Right cardiac atrium (tissue), 5 donors: ENCODE data around the gene MAFF. TPM values are rescaled to one million over a fixed set of nuclear protein-coding genes. Genes with fewer than 3 reads are reported as not detected.

Experiments
- ATAC-seq, 2 donors: fragments of 200-7000 bp; cut with Tn5 transposase; one replicate each; pipeline versions ENCODE4 v1.8.0 to v1.9.1; 2020; ENCODE audit warnings: moderate library complexity in 2 of 2, mild to moderate bottlenecking in 1 of 2
- DNase-seq, 3 donors: peaks; one replicate each; pipeline ENCODE4 v3.0.0-alpha.2; 2020
- H3K27ac ChIP-seq: one replicate; pipeline ENCODE4 v1.5.1; 2013; ENCODE audit warnings: mild to moderate bottlenecking, low read length, control low read depth, moderate library complexity
- H3K27me3 ChIP-seq: one replicate; pipeline ENCODE4 v1.6.1; 2013; ENCODE audit not compliant: control insufficient read depth, insufficient read depth
- H3K4me1 ChIP-seq: one replicate; pipeline ENCODE4 v1.6.1; 2013; ENCODE audit warnings: low read length; ENCODE audit not compliant: control insufficient read depth, insufficient read depth
- H3K4me3 ChIP-seq: one replicate; pipeline ENCODE4 v1.5.1; 2013; ENCODE audit warnings: low read length, control low read depth
- H3K9me3 ChIP-seq: one replicate; pipeline ENCODE4 v1.6.1; 2013; ENCODE audit warnings: low read length; ENCODE audit not compliant: control insufficient read depth
- WGBS: extraction: QIAGEN DNeasy Blood & Tissue Kit; methylation state at CpG from one replicate; pipeline ENCODE4 v1.1.7; 2013; 5-methylcytosine and 5-hydroxymethylcytosine counted together
- intact Hi-C, 4 donors: fragments of 100-400 bp; cut with DNase I; formaldehyde crosslinking; loops; one replicate each; pipeline versions ENCODE4 v1.11.0 to v1.14.0; 2022 to 2023
- polyA plus RNA-seq: library from polyadenylated mRNA; stranded (reverse); fragments of 200-250 nt; gene quantifications from one replicate; pipeline ENCODE4 v1.2.3, GENCODE V29; 2013
- total RNA-seq, 4 donors: library from RNA; stranded (reverse); fragmentation: NEBNext Ultra II Directional; extraction: Animal tissue kit (Norgen Biotek cat#: 25700); gene quantifications; one replicate each; pipeline ENCODE4 v1.2.1, GENCODE V29; 2021
- donor health status: healthy with polysubstance abuse.
- donor health status: DM: no; HTN: yes; CAD: no.
- donor health status: DM: no; HTN: no; CAD: no.
- donor health status: DM: no; HTN: yes; CAD: no; lungs with severe emphysema.
- donor health status: DM: yes; HTN: yes; CAD: no.

Gene MAFF
- total and polyA plus RNA-seq, 5 donors = 4.8 to 20.5 (median 7.2) TPM

DNA sequence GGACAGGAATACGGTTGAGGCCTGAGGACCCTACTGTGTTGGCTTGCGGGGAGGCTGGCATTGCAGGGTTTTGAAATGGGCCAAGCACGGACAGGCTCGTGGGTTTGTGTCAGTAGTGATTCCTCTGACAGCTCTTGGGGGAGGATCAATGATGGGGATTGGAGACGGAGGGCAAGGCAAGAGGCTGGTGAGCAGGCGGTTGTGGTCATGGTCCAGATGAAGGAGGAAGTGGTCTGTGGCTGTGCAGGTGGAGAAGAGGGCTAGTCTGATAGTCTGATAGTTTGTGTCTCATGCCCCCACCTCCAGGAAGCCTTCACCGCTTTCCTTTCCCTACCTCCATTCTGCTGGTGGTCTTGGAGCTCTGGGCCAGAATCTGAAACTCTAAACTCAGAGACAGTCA lies 3.0 kb downstream of the MAFF start:
- intact Hi-C loops = loop anchor here in 1 of 4 donors (10.0 kb wide), 1 partner anchor 90 kb away; the partner anchor contains the start of gene BAIAP2L2
- ATAC-seq = no peak
- H3K4me3 ChIP-seq = no peak overlapping the region

DNA sequence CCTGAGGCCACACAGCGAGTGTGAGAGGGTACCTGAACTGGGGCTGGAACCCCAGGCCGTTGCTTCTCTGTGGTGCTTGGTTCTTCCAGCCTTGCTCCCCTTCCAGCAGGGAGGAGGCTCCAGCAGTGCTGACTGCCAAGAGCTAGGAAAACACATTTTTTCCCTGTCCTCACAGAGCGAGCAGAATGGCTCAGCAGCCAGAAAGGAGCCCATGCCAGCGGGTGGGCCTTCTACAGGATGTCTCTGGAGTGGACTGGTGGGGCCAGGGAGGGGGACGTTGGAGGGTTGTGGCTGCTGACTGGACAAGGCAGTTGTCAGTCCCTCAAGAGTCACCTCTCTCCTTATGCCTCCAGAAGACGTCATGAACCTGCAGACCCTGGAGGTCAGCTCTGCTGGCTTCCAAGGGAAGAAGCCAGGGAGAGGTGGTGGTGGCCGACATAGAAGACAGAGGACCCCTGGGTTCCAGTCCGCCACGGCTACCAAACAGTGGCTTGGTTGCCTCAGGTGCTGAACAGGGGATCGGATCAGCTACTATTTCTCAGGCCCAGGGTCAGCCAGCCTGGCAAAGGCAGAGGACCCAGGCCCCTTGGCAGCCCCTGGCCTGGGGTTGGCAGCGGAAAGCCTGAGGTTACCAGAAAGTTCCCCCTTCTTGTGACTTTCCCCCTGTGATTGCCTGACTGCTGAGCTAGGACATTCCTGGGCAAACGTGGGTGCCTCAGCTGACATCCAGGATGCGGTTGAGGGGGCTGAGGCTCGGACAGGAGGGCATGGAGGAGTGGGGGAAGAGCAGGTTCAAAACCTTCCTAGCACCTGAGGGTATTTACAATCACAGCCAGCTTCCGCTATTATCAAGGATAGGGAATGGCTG lies 3.7 kb downstream of the MAFF start:
- peak; percentile 70 to 74 for ATAC-seq
- Histone ChIP-seq H3K27ac (peak overlapping the region; percentile 78), H3K9me3 (no peaks in the 10 kb centered on the region), H3K4me1 (peaks cover 15% of the 10 kb centered on the region), H3K27me3 (no peaks in the 10 kb centered on the region), H3K4me3 (no peak overlapping the region)
- DNase-seq = peak; percentile 93 to 97 (median 96)
- 57% methylated on average over 15 of the region's 15 CpGs for WGBS
- intact Hi-C loops = loop anchor here in 1 of 4 donors (10.0 kb wide), 1 partner anchor 91 kb away; the partner anchor contains the start of gene BAIAP2L2

More for the DNA sequence above, 3.0 kb downstream of the MAFF start:
- peak overlapping the region; percentile 78 for H3K27ac ChIP-seq
- DNase-seq = peak in 1 of 3 donors; percentile 21
- WGBS = 74% methylated on average over 7 of the region's 7 CpGs
- H3K27me3 ChIP-seq = no peaks in the 10 kb centered on the region
- no peaks in the 10 kb centered on the region for H3K9me3 ChIP-seq
- H3K4me1 ChIP-seq = peaks cover 15% of the 10 kb centered on the region

GRCh38 chr22:38207898-38208432 lies 6.2 kb downstream of the MAFF start:
- 92% methylated on average over 7 of the region's 7 CpGs for WGBS
- ATAC-seq (no peak), DNase-seq (peak in 1 of 3 donors; percentile 23)
- H3K27me3 ChIP-seq = no peaks in the 10 kb centered on the region
- H3K4me3 ChIP-seq = no peak overlapping the region
- intact Hi-C loops = loop anchor here in 1 of 4 donors (10.0 kb wide), 1 partner anchor 93 kb away; the partner anchor contains the start of gene BAIAP2L2
- H3K4me1 ChIP-seq = peaks cover 15% of the 10 kb centered on the region
- H3K27ac ChIP-seq = no peak overlapping the region
- H3K9me3 ChIP-seq = no peaks in the 10 kb centered on the region

DNA sequence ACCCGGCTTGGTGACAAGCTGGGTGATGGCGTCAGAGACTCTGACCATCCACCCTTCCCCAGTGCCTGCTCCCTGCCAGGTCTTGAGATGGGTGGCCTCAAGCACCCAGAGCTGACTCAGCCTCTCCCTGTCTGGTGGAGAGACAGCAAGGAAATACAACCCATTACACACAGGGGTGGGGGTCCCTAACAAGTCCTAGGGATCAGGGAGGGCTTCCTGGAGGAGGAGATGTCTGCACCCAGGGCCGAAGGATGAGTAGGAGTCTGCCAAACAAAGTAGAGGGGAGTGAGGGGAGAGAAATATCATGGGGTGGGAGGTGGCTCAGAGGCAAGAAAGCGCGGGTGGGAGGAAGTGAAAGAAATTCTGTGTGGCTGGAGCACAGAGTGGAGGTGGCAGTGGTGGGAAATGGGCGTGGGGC lies 6.8 kb downstream of the MAFF start:
- 67% methylated on average over 6 of the region's 6 CpGs for WGBS
- intact Hi-C loops = loop anchor here in 1 of 4 donors (10.0 kb wide), 1 partner anchor 94 kb away; the partner anchor contains the start of gene BAIAP2L2
- Histone ChIP-seq H3K4me3 (no peak overlapping the region), H3K27ac (no peak overlapping the region), H3K9me3 (no peaks in the 10 kb centered on the region), H3K4me1 (peaks cover 15% of the 10 kb centered on the region), H3K27me3 (no peaks in the 10 kb centered on the region)
- DNase-seq (peak in 1 of 3 donors; percentile 28), ATAC-seq (no peak)

DNA sequence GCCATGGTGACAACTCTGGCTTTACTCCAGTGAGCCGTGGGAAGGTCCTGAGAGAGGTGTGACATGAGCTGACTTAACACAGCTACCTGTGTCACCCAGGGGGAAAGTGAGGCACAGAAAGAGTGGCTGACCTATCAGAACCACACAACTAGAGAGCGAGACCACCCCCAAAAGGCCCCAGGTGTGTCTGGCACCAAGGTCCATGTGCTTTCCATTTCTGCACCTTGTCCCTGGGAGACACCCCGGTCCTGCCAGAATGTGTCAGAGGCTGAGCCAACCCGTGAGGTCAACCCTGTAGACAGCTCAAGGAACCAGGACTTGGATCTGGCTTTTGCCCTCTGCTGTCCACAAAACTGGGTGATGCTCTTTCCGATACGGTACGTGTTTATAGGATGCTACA lies 9.8 kb downstream of the MAFF start:
- ATAC-seq = no peak
- Histone ChIP-seq H3K4me1 (no peaks in the 10 kb centered on the region), H3K4me3 (no peak overlapping the region), H3K27me3 (no peaks in the 10 kb centered on the region), H3K27ac (no peak overlapping the region), H3K9me3 (no peaks in the 10 kb centered on the region)
- WGBS = 96% methylated on average over 7 of the region's 7 CpGs
- intact Hi-C loops = no loop called here
- no peak for DNase-seq

GRCh38 chr22:38212442-38212841 lies 10.6 kb downstream of the MAFF start:
- Histone ChIP-seq H3K4me3 (no peak overlapping the region), H3K9me3 (no peaks in the 10 kb centered on the region), H3K27ac (no peak overlapping the region), H3K4me1 (no peaks in the 10 kb centered on the region), H3K27me3 (no peaks in the 10 kb centered on the region)
- 76% methylated on average over 2 of the region's 2 CpGs for WGBS
- DNase-seq (no peak), ATAC-seq (no peak)
- intact Hi-C loops = no loop called here

- Histone ChIP-seq H3K4me3 (no peak overlapping the region), H3K9me3 (no peaks in the 10 kb centered on the region), H3K27me3 (no peaks in the 10 kb centered on the region), H3K27ac (no peak overlapping the region), H3K4me1 (peaks cover 2% of the 10 kb centered on the region)
- WGBS = 90% methylated on average over 6 of the region's 6 CpGs
- ATAC-seq = no peak
- intact Hi-C loops = no loop called here
- no peak for DNase-seq
Observed at GRCh38 chr22:38213319-38213989, 11.7 kb downstream of the MAFF start.

DNA sequence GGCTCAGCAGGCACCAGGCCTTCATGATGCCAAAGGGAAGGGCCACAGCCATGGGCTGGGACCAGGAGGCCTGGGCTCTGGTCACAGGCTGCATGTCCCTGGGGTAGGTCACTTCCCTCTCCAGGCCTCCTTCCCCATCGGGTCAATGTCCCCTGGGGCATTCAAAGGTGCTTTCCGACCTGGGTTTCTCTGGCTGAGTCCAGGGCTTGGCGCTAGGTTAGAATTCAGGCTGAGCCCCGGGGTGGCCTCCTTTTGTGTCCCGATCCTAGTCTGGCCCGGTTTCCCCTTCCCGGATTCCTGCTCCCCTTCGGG lies 12.2 kb downstream of the MAFF start:
- ATAC-seq (no peak), DNase-seq (no peak)
- Histone ChIP-seq H3K4me1 (peaks cover 6% of the 10 kb centered on the region), H3K4me3 (no peak overlapping the region), H3K9me3 (no peaks in the 10 kb centered on the region), H3K27ac (no peak overlapping the region), H3K27me3 (no peaks in the 10 kb centered on the region)
- intact Hi-C loops = no loop called here
- WGBS = 46% methylated on average over 8 of the region's 8 CpGs

DNA sequence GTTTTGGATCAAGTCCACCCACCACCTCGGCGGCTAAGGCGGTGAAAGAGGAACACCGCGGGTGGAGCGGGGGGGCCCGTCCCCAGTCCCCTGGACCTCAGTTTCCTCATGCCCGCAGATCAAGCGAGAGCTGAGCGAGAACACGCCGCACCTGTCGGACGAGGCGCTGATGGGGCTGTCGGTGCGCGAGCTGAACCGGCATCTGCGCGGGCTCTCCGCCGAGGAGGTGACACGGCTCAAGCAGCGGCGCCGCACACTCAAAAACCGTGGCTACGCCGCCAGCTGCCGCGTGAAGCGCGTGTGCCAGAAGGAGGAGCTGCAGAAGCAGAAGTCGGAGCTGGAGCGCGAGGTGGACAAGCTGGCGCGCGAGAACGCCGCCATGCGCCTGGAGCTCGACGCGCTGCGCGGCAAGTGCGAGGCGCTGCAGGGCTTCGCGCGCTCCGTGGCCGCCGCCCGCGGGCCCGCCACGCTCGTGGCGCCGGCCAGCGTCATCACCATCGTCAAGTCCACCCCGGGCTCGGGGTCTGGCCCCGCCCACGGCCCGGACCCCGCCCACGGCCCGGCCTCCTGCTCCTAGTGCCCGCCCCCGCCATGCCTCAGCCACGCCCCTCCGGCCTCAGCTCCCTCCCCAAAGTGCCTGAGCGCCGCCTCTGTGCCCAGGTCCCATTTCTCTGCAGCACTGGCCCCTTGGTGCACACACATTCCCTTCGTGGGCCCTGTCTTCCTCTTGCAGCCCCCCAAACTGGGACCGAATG lies 12.7 kb downstream of the MAFF start:
- 34% methylated on average over 81 of the region's 81 CpGs for WGBS
- Histone ChIP-seq H3K9me3 (no peaks in the 10 kb centered on the region), H3K27ac (no peak overlapping the region), H3K4me1 (peaks cover 8% of the 10 kb centered on the region), H3K27me3 (no peaks in the 10 kb centered on the region), H3K4me3 (no peak overlapping the region)
- intact Hi-C loops = no loop called here
- DNase-seq (peak; percentile 78 to 91 (median 89)), ATAC-seq (peak; percentile 69 to 73)

DNA sequence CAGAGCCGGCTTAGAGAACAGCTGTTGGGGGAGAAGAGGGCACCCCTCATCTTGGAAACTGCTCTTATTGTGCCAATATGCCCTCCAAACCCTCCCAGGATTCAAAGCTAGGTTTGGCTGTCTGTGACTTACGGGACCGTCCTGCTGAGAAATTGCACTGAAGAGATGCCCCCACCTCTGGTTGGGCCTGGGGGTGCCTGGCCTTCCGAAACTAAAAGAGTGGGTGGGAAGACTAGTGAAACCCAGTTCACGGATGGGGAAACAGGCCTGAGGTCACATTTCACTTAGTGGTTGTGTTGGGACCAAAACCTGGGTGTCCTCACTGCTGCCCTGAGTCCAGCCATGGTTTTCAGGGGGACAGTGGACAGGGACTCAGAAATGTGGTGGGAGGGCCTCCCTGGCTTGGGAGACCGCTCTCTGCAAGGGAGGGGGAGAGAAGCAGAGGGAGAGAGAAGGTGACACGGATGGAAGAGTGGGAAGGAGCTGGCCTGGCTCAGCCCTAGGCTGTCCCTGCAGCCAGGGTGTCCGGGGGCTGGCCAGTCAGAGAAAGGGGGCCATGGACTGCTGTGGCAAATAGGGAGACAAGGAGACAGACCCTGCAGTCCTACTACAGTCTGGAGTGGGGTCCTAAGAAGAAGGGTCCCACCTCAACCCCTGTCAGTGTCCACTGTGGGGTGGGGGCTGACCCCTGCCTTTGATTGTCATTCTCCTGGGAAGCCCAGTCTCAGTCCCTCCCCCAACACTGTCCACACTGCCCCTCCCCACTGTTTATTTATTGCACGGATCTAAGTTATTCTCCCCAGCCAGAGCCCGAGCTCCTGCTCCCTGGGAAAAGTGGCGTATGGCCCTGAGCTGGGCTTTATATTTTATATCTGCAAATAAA lies 13.6 kb downstream of the MAFF start:
- no peak overlapping the region for H3K27ac ChIP-seq
- DNase-seq (no peak), ATAC-seq (no peak)
- WGBS = 85% methylated on average over 11 of the region's 11 CpGs
- no peak overlapping the region for H3K4me3 ChIP-seq
- intact Hi-C loops = no loop called here
- peaks cover 10% of the 10 kb centered on the region for H3K4me1 ChIP-seq
- no peaks in the 10 kb centered on the region for H3K9me3 ChIP-seq
- H3K27me3 ChIP-seq = no peaks in the 10 kb centered on the region
